Left lung (tissue), 10 donors: ENCODE results near the gene XIRP2. TPM values are rescaled to one million over a fixed set of nuclear protein-coding genes. Genes with fewer than 3 reads are reported as not detected.
A peak's percentile ranks its signal among the peaks of the same experiment; 100 is the strongest.

Source experiments
- ATAC-seq: fragments of 200-7000 bp; cut with Tn5 transposase; one replicate; pipeline ENCODE4 v1.9.1; 2020; ENCODE audit warnings: moderate library complexity
- DNase-seq, 4 donors: peaks; one replicate each; pipeline ENCODE4 v3.0.0-alpha.2; 2013 to 2020
- H3K27ac ChIP-seq, 2 donors: fragments of 200-600 bp; sonication (generic) in 1 of 2; one replicate each; pipeline versions ENCODE4 v1.5.0 to v1.8.0; 2020 to 2021
- H3K27me3 ChIP-seq, 2 donors: fragments of 200-600 bp; sonication (generic) in 1 of 2; one replicate each; pipeline versions ENCODE4 v1.5.0 to v1.8.0; 2020 to 2021
- H3K36me3 ChIP-seq, 2 donors: fragments of 200-600 bp; sonication (generic) in 1 of 2; one replicate each; pipeline versions ENCODE4 v1.5.0 to v1.8.0; 2020 to 2021
- H3K4me1 ChIP-seq, 2 donors: fragments of 200-600 bp; one replicate each; pipeline ENCODE4 v1.8.0; 2021
- H3K4me3 ChIP-seq, 2 donors: fragments of 200-600 bp; sonication (generic) in 1 of 2; one replicate each; pipeline versions ENCODE4 v1.5.0 to v1.8.0; 2020 to 2021; ENCODE audit warnings: mild to moderate bottlenecking in 1 of 2
- H3K9me3 ChIP-seq, 2 donors: fragments of 200-600 bp; sonication (generic) in 1 of 2; one replicate each; pipeline versions ENCODE4 v1.5.0 to v1.8.0; 2020 to 2021
- CTCF ChIP-seq, 2 donors: fragments of 200-600 bp; sonication (generic) in 1 of 2; IDR thresholded peaks; one replicate each; pipeline versions ENCODE4 v1.5.0 to v1.8.0; 2021; ENCODE audit warnings: antibody characterized with exemption in 2 of 2
- intact Hi-C, 2 donors: fragments of 100-400 bp; cut with DNase I; formaldehyde crosslinking; loops; one replicate each; pipeline versions ENCODE4 v1.11.2 to v1.14.2; 2022
- polyA plus RNA-seq, 6 donors: library from polyadenylated mRNA; unstranded; fragments of 120-200 nt; gene quantifications; one replicate each; pipeline ENCODE4 v1.2.1, GENCODE V29; 2013; ENCODE audit not compliant: insufficient read length in 6 of 6
- total RNA-seq, 2 donors: library from RNA; stranded (reverse); fragmentation: NEBNext Ultra II Directional; extraction: Animal tissue kit (Norgen Biotek cat#: 25700); gene quantifications; one replicate each; pipeline ENCODE4 v1.2.1, GENCODE V29; 2021
- donor health status: DM: no; HTN: yes; CAD: no.
- donor health status: DM: no; HTN: no; CAD: no.

The XIRP2 gene
- total and polyA plus RNA-seq, 8 donors: 0.08 to 0.37 (median 0.27) TPM

DNA sequence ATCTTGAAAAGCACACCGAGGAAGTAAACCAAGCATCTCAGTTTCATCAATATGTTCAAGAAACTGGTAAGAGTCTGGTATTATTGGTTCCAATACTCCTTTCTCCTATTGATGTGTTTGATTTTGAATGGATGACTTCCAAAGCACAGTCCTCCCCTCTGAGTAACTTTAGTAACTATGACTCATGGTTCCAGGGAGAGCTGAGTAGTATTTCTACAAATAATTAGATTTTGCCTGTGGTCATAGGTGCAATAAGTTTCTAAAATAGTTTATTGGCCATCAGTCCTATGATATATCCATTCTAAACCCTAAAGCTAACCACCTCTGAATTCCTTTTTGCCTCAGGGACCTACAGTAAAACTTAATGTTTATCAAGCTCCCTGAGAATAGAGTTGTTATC lies 352.4 kb downstream of the XIRP2 start:
- H3K27ac ChIP-seq: no peak overlapping the region
- no peak for TF ChIP-seq CTCF (IDR thresholded peaks at IDR 0.05)
- no peaks in the 10 kb centered on the region for H3K9me3 ChIP-seq
- intact Hi-C loops: no loop called here
- ATAC-seq (no peak), DNase-seq (no peak)
- H3K36me3 ChIP-seq: no peaks in the 10 kb centered on the region
- H3K27me3 ChIP-seq: no peaks in the 10 kb centered on the region
- no peaks in the 10 kb centered on the region for H3K4me1 ChIP-seq
- no peak overlapping the region for H3K4me3 ChIP-seq

DNA sequence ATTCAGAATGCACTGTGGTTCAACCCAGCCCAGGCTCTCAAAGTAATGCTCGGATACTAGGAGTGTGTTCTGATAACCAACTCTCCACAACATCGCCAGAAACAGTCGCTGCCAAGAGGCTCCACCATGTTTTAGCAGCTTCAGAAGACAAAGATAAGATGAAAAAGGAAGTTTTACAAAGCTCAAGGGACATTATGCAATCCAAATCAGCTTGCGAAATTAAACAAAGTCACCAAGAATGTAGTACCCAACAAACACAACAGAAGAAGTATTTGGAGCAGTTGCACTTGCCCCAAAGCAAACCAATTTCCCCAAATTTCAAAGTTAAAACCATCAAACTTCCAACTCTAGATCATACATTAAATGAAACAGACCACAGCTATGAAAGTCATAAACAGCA lies 360.9 kb downstream of the XIRP2 start:
- TF ChIP-seq CTCF (IDR thresholded peaks at IDR 0.05): no peak
- Histone ChIP-seq H3K9me3 (peaks cover 0 to 12% of the 10 kb centered on the region in 2 donors), H3K27me3 (no peaks in the 10 kb centered on the region), H3K4me1 (no peaks in the 10 kb centered on the region), H3K4me3 (no peak overlapping the region), H3K27ac (no peak overlapping the region), H3K36me3 (no peaks in the 10 kb centered on the region)
- DNase-seq (no peak), ATAC-seq (no peak)
- intact Hi-C loops: no loop called here

DNA sequence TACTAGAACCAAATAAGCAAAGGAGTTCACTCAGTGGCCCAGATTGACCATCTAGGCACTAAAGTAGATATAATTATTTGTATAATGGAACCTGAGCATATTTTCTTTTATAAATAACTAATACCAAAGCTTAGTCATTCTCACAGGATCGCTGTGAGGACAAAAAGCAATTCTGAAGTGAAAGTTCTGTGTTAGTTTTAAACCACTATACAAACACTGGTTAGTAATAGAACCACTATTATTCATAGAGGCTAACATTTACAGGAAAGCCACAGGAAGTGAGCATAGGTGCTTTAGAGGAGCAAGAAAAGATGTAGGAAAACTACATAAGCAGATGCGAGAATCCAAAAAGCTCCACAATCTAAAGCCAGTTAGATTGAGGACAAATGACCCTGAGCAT lies 364.7 kb downstream of the XIRP2 start:
- H3K4me3 ChIP-seq: no peak overlapping the region
- no peak for TF ChIP-seq CTCF (IDR thresholded peaks at IDR 0.05)
- no peak overlapping the region for H3K27ac ChIP-seq
- H3K36me3 ChIP-seq: no peaks in the 10 kb centered on the region
- ATAC-seq: peak; percentile 35
- H3K9me3 ChIP-seq: peaks cover 0 to 12% of the 10 kb centered on the region in 2 donors
- H3K4me1 ChIP-seq: no peaks in the 10 kb centered on the region
- H3K27me3 ChIP-seq: no peaks in the 10 kb centered on the region
- no peak for DNase-seq
- intact Hi-C loops: no loop called here

DNA sequence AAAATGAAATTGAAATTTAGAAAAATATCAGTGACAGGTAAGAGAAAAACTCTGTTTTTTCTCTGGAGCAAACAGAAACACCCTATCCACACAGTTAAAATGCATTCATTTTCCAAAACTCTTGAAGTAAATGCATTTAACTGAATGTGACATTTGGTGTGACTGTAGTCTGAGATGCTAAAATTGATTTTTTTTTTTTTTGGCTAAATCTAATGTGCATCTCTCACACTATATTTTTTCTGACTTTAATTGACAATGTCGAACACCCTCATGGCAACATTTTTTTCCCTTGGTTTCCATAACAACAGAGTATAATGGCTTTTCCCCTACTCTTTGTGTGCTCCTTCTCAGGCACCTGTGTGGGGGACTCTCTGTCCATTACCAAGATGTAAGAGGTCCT lies 366.4 kb downstream of the XIRP2 start:
- Histone ChIP-seq H3K27ac (no peak overlapping the region), H3K9me3 (peaks cover 0 to 3% of the 10 kb centered on the region in 2 donors), H3K36me3 (no peaks in the 10 kb centered on the region), H3K4me3 (no peak overlapping the region), H3K27me3 (no peaks in the 10 kb centered on the region), H3K4me1 (no peaks in the 10 kb centered on the region)
- no peak for TF ChIP-seq CTCF (IDR thresholded peaks at IDR 0.05)
- DNase-seq (no peak), ATAC-seq (no peak)
- intact Hi-C loops: no loop called here

DNA sequence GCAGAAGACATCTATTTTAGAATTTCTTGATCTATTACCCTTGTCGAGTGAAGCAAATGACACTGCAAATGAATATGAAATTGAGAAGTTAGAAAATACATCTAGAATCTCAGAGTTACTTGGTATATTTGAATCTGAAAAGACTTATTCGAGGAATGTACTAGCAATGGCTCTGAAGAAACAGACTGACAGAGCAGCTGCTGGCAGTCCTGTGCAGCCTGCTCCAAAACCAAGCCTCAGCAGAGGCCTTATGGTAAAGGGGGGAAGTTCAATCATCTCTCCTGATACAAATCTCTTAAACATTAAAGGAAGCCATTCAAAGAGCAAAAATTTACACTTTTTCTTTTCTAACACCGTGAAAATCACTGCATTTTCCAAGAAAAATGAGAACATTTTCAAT lies 370.4 kb downstream of the XIRP2 start:
- no peak for TF ChIP-seq CTCF (IDR thresholded peaks at IDR 0.05)
- Histone ChIP-seq H3K9me3 (no peaks in the 10 kb centered on the region), H3K36me3 (no peaks in the 10 kb centered on the region), H3K27me3 (no peaks in the 10 kb centered on the region), H3K27ac (no peak overlapping the region), H3K4me1 (no peaks in the 10 kb centered on the region), H3K4me3 (no peak overlapping the region)
- ATAC-seq (no peak), DNase-seq (no peak)
- intact Hi-C loops: no loop called here
